NCI-H526 (cell line): ENCODE measurements around the gene PRKCQ.

Experiments used
- DNase-seq, 2 experiments: peaks; one replicate each; lab custom pipeline; 2025; lab: John Stamatoyannopoulos, UW

Gene PRKCQ

GRCh38 chr10:6579904-6580278 is at the start of gene PRKCQ:
PRKCQ (minus strand) TSS chr10:6580276; CDS start chr10:6515135, 65,141 bp downstream.
- peak in 1 of 2 experiments; percentile 58 for DNase-seq

- DNase-seq: no peak
These were observed 45.4 kb upstream of the PRKCQ start for GRCh38 chr10:6625428-6625827.

GRCh38 chr10:6624392-6624791 is 44.3 kb upstream of the PRKCQ start:
- no peak for DNase-seq

GRCh38 chr10:6622921-6623320 is 42.8 kb upstream of the PRKCQ start:
- DNase-seq: no peak

- no peak for DNase-seq
These were observed 41.5 kb upstream of the PRKCQ start for GRCh38 chr10:6621536-6621935.

- DNase-seq: no peak
These were observed 39.6 kb upstream of the PRKCQ start for GRCh38 chr10:6619660-6620059.

GRCh38 chr10:6618340-6618739 is 38.3 kb upstream of the PRKCQ start:
- no peak for DNase-seq

GRCh38 chr10:6617309-6618076 is 37.4 kb upstream of the PRKCQ start:
- no peak for DNase-seq

- DNase-seq: no peak
These were observed 35.9 kb upstream of the PRKCQ start for GRCh38 chr10:6615971-6616370.

GRCh38 chr10:6612371-6612770 is 32.3 kb upstream of the PRKCQ start:
- DNase-seq: no peak

GRCh38 chr10:6610647-6611046 is 30.6 kb upstream of the PRKCQ start:
- DNase-seq: no peak

GRCh38 chr10:6609625-6610024 is 29.5 kb upstream of the PRKCQ start:
- peak; percentile 4 to 21 for DNase-seq

- DNase-seq: no peak
These were observed 27.7 kb upstream of the PRKCQ start for GRCh38 chr10:6607778-6608177.

GRCh38 chr10:6607182-6607581 is 27.1 kb upstream of the PRKCQ start:
- no peak for DNase-seq

GRCh38 chr10:6603142-6604125 is 23.4 kb upstream of the PRKCQ start:
- no peak for DNase-seq

- DNase-seq: peak; percentile 30 to 36
These were observed 22.6 kb upstream of the PRKCQ start for GRCh38 chr10:6602700-6603084.

GRCh38 chr10:6602026-6602699 is 22.1 kb upstream of the PRKCQ start:
- DNase-seq: no peak

- no peak for DNase-seq
These were observed 21.2 kb upstream of the PRKCQ start for GRCh38 chr10:6601246-6601805.

GRCh38 chr10:6600224-6600987 is 20.3 kb upstream of the PRKCQ start:
- peak; percentile 73 to 81 for DNase-seq

GRCh38 chr10:6598679-6599078 is 18.6 kb upstream of the PRKCQ start:
- peak; percentile 3 to 8 for DNase-seq

GRCh38 chr10:6597478-6597877 is 17.4 kb upstream of the PRKCQ start:
- DNase-seq: no peak
